Activated naive CD4-positive, alpha-beta T cell treated with anti-CD3 and anti-CD28 coated beads, Interleukin-2, amount 50 U/mL, for 72 hours (primary cell): Measurements from ENCODE around the gene DOLK. TPM values are rescaled to one million over a fixed set of nuclear protein-coding genes. Genes with fewer than 3 reads are reported as not detected.
"Not testable (repeated sequence)": the region's sequence is repeated elsewhere in the genome, so short reads cannot be mapped to it uniquely, and the experiment has no call there.

Experiments
- ATAC-seq, 2 donors: fragments of 150-1000 bp; cut with Tn5 transposase; 2 replicates each; pipeline ENCODE4 v1.10.0; 2021; ENCODE audit warnings: mild to moderate bottlenecking in 2 of 2, moderate library complexity in 2 of 2
- DNase-seq, 2 donors: peaks; one replicate each; pipeline ENCODE4 v3.0.0; 2021 to 2022; ENCODE audit warnings: low spot score in 2 of 2
- H3K27ac Mint-ChIP-seq, 2 donors: one replicate each; pipeline ENCODE4 v1.8.0; 2022; ENCODE audit warnings: mild to moderate bottlenecking in 2 of 2, mixed read lengths in 2 of 2
- H3K36me3 Mint-ChIP-seq, 2 donors: one replicate each; pipeline ENCODE4 v1.8.0; 2022; ENCODE audit warnings: mixed read lengths in 2 of 2
- H3K9me3 Mint-ChIP-seq, 2 donors: one replicate each; pipeline ENCODE4 v1.8.0; 2022; ENCODE audit warnings: mixed read lengths in 2 of 2
- total RNA-seq, 2 donors: library from RNA; stranded (reverse); gene quantifications; one replicate each; pipeline ENCODE4 v1.2.3, GENCODE V29; 2022

Gene DOLK
- 1 to 10 TPM; 5.1 to 5.6 TPM for total RNA-seq

GRCh38 chr9:128947527-128948301 lies at the start of gene DOLK, which contains the start of gene NUP188:
Gene DOLK, minus strand, starts transcription at chr9:128947603. Its CDS starts 300 bp downstream, at chr9:128947303.
Gene NUP188, plus strand, starts transcription at chr9:128947699. Its CDS starts 21 bp downstream, at chr9:128947720.
- ATAC-seq (peak; percentile 83 to 89), DNase-seq (peak; percentile 98 to 100)
- Mint-ChIP-seq H3K9me3 (no peaks in the 10 kb centered on the region), H3K27ac (peak within 1 kb of the TSS; percentile 95 to 99), H3K36me3 (peaks cover 14 to 25% of the 10 kb centered on the region in 2 donors)

DNA sequence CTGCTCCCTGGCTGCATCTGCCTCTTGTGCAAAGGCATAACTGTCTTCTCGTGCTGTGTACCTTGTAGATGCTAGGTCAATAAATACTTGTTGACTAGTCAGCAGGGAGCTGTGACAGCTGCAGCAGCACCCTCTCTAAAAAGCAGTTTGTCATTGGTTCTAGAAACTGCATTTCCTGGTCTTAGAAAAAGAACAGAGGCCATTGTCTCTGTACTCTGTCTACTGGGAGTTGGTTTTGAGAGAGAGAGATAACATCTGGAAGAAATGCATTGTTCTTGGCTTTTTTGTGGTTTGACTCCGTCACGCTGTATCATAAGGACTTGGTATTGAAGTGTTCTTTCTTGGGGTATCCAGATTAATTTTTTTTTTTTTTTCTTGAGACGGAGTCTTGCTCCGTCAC lies 48.4 kb upstream of the DOLK start:
- no peaks in the 10 kb centered on the region for H3K9me3 Mint-ChIP-seq
- peaks cover 24 to 33% of the 10 kb centered on the region in 2 donors for H3K36me3 Mint-ChIP-seq
- no peak overlapping the region for H3K27ac Mint-ChIP-seq
- ATAC-seq (no peak), DNase-seq (no peak)

DNA sequence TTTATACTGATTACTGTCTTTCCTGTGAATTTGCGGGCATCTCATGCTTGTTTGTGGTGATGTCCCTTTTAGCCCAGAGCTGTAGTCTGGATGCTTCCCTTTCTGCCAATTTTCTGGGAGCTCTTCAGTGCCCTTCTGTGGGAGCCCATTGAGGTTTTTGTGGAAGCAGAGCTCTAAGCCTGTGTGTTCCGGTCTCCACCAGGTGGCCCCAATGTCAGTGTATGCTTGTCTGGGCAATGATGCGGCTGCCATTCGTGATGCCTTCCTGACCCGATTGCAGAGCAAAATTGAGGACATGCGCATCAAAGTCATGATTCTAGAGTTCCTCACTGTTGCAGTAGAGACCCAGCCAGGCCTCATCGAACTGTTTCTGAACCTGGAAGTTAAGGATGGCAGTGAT lies 45.6 kb upstream of the DOLK start:
- no peak for ATAC-seq
- Mint-ChIP-seq H3K27ac (no peak overlapping the region), H3K36me3 (peaks cover 24 to 33% of the 10 kb centered on the region in 2 donors), H3K9me3 (no peaks in the 10 kb centered on the region)
- DNase-seq: no peak

GRCh38 chr9:128987805-128988204 lies 40.4 kb upstream of the DOLK start:
- no peaks in the 10 kb centered on the region for H3K9me3 Mint-ChIP-seq
- ATAC-seq: no peak
- peak overlapping the region in 1 of 2 donors; percentile 70 for H3K27ac Mint-ChIP-seq
- peaks cover 8 to 17% of the 10 kb centered on the region in 2 donors for H3K36me3 Mint-ChIP-seq
- DNase-seq: no peak

DNA sequence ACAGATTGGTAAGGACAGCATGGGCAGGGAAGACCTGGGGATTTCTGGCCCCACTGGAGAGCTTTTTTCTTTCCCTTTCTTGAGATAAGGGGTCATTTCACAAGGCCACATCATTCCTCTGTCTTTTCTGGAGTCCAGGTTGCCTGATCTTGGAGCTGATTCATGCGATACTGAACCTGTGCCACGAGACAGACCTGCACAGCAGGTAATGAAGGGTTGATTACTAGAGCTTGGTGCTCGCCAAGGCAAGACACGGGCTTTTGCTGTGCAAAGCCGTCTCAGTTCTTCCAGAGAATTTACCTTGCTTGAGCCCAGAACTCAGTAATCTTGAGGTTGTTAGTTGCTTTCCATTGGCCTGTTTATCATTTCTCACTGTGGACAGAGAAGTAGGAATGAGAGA lies 39.3 kb upstream of the DOLK start:
- ATAC-seq (no peak), DNase-seq (no peak)
- Mint-ChIP-seq H3K27ac (no peak overlapping the region), H3K36me3 (peaks cover 14 to 22% of the 10 kb centered on the region in 2 donors), H3K9me3 (no peaks in the 10 kb centered on the region)

GRCh38 chr9:128983536-128983935 lies 36.1 kb upstream of the DOLK start:
- no peak for ATAC-seq
- H3K27ac Mint-ChIP-seq: peak overlapping the region in 1 of 2 donors; percentile 26
- no peaks in the 10 kb centered on the region for H3K9me3 Mint-ChIP-seq
- no peak for DNase-seq
- H3K36me3 Mint-ChIP-seq: peaks cover 14 to 22% of the 10 kb centered on the region in 2 donors

- ATAC-seq (no peak), DNase-seq (no peak)
- H3K9me3 Mint-ChIP-seq: no peaks in the 10 kb centered on the region
- H3K36me3 Mint-ChIP-seq: peaks cover 10 to 16% of the 10 kb centered on the region in 2 donors
- H3K27ac Mint-ChIP-seq: no peak overlapping the region
These were observed 31.7 kb upstream of the DOLK start for GRCh38 chr9:128979111-128979510.

DNA sequence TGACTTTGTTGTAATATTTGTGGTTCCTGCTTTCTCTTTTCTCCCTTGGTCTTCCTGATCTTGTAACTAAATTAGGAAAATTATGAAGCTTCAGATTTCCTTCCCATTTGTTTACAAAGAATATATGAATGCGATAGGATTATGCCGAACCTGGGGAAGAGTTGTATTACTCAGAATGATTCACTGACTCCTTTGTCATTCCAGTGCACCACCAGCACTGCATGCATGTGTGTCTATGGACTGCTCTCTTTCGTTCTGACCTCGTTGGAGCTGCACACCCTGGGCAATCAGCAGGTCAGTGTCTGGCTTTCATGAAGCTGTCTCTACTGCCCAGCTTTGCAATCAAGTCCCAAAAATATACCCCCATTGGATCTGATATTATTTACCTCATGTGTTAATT lies 25.6 kb upstream of the DOLK start:
- no peaks in the 10 kb centered on the region for H3K9me3 Mint-ChIP-seq
- ATAC-seq: no peak
- H3K27ac Mint-ChIP-seq: peak overlapping the region in 1 of 2 donors; percentile 62
- H3K36me3 Mint-ChIP-seq: peaks cover 0 to 18% of the 10 kb centered on the region in 2 donors
- DNase-seq: no peak

GRCh38 chr9:128969491-128969890 lies 22.1 kb upstream of the DOLK start:
- H3K27ac Mint-ChIP-seq: no peak overlapping the region
- no peaks in the 10 kb centered on the region for H3K9me3 Mint-ChIP-seq
- H3K36me3 Mint-ChIP-seq: peaks cover 0 to 16% of the 10 kb centered on the region in 2 donors
- ATAC-seq: no peak
- DNase-seq: no peak

- H3K27ac Mint-ChIP-seq, ATAC-seq, DNase-seq, H3K36me3 Mint-ChIP-seq, H3K9me3 Mint-ChIP-seq: not testable (repeated sequence)
These were observed 14.0 kb upstream of the DOLK start for GRCh38 chr9:128961403-128961802.

DNA sequence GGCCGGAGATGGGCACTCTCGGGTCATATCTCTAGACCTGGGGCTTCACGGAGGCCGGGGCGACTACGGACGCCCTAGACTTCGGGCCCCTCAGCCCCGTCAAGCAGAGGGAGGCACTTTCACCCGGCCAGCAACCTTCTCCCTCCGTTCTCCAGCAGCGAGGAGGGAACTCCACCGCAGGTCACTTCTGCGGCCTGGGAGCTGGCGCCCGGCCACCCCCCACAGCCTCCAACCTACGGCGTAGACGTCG lies 201 bp downstream of the DOLK start:
- ATAC-seq (no peak), DNase-seq (no peak)
- Mint-ChIP-seq H3K27ac (peak overlapping the region; percentile 95 to 99), H3K36me3 (peaks cover 14 to 25% of the 10 kb centered on the region in 2 donors), H3K9me3 (no peaks in the 10 kb centered on the region)

GRCh38 chr9:128946571-128947276 lies 679 bp downstream of the DOLK start:
- Mint-ChIP-seq H3K27ac (peak overlapping the region; percentile 95 to 99), H3K36me3 (peaks cover 14 to 25% of the 10 kb centered on the region in 2 donors), H3K9me3 (no peaks in the 10 kb centered on the region)
- DNase-seq: peak in 1 of 2 donors; percentile 23
- peak; percentile 14 to 21 for ATAC-seq

GRCh38 chr9:128945798-128946501 lies 1.5 kb downstream of the DOLK start:
- Mint-ChIP-seq H3K36me3 (peaks cover 14 to 25% of the 10 kb centered on the region in 2 donors), H3K27ac (peak overlapping the region; percentile 65 to 95), H3K9me3 (no peaks in the 10 kb centered on the region)
- ATAC-seq (no peak), DNase-seq (peak in 1 of 2 donors; percentile 53)

DNA sequence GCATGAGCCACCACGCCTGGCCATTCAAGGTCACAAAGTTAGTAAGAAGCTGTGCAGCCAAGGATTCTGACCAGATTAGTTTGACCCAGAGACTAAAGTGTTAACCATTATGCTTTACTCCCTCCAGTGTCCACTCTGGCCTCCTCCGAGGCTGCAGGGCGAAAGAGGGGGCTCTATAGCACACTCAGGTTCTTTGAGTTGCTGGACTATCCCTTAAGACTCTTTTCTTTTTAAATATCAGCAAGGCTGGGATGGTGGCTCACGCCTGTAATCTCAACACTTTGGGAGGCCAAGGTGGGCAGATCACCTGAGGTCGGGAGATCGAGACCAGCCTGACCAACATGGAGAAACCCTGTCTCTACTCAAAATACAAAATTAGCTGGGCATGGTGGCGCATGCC lies 2.4 kb downstream of the DOLK start:
- peaks cover 14 to 25% of the 10 kb centered on the region in 2 donors for H3K36me3 Mint-ChIP-seq
- not testable (repeated sequence) for H3K9me3 Mint-ChIP-seq, ATAC-seq, H3K27ac Mint-ChIP-seq, DNase-seq

DNA sequence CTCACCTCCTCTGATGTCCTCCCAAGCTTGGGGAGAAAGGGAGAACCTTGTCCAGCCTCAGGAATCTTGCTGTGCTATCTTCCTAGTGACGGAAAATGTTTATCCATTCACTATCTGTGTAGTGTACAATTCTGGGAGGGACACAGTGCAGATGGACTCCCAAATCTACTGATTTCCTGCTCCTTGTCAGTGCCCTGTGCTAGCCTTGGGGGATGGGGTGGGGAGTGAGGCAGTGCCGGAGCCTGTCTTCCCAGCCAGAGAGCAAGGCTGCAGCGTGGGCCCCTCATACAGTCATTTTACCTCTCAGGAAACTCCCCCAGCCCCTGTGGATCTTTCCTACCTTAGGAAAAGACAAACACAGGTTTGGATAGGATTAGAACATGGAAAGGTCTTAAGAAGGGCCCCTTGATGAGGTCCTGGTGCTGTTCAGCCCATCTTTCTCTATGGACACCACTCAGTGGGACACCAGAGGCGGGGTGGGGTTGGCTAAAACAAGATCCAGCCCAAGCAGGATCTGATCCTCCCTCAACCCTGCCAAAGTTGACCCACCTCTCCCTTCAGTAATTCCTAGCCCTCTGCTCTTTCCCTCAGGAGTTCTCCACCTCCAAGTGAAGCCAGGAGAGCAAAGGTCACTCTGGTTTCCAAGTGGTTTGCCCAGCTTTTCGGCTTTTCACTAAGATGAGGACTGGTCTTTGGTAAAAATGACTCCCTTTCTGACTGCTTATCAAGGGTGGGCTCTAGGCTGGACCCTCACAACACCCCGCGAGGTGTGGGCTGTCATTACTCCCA lies 3.4 kb downstream of the DOLK start:
- ATAC-seq (no peak), DNase-seq (no peak)
- no peaks in the 10 kb centered on the region for H3K9me3 Mint-ChIP-seq
- peaks cover 14 to 25% of the 10 kb centered on the region in 2 donors for H3K36me3 Mint-ChIP-seq
- peak overlapping the region in 1 of 2 donors; percentile 89 for H3K27ac Mint-ChIP-seq

DNA sequence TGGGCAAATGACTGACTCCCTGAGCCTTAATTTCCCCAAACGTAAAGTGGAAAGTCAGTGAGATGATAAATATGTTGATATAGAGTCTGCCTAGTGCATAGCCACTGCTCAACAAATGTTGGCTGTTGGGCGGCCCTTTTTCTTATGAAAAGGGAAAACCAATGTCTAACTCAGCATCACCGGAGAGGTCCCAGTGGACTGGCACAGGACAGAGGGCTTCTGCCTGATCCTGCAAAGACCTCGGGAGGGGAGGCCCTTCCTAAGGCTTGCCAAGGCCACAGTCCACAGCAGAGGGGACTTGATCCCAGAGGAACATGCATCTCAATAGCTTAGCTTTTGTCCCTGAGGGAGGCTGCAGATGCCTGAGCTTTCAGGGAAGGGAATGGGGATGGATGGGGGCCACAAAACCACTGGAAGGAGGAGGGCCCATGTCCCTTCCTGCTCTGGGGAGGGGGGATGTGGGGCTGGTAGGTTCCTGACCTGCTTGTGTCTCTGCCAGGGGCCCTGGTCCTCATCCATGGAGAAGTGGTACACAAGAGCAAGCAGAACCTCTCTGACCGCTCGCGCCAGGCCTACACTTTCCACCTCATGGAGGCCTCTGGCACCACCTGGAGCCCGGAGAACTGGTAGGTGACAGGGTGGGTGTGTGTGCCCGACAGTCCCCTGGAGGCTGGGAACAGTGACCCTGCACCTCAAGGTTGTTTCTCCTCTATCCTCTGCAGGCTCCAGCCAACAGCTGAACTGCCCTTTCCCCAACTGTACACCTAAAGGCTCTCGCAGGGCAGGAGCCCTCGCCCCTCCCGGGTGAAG lies 6.3 kb downstream of the DOLK start:
- no peaks in the 10 kb centered on the region for H3K9me3 Mint-ChIP-seq
- H3K27ac Mint-ChIP-seq: peak overlapping the region; percentile 44 to 69
- DNase-seq (no peak), ATAC-seq (no peak)
- H3K36me3 Mint-ChIP-seq: peaks cover 5 to 7% of the 10 kb centered on the region in 2 donors
